Measurements from ENCODE around the gene HDAC4. TPM values are rescaled to one million over a fixed set of nuclear protein-coding genes. Genes with fewer than 3 reads are reported as not detected.

The HDAC4 gene
- total and polyA plus RNA-seq, 2 donors (not counting 1 experiment from before 2014, with no cell fraction given) = 13.5 to 46.0 TPM

GRCh38 chr2:239331560-239331959, 69.3 kb downstream of the HDAC4 start:
- no peaks in the 10 kb centered on the region for H3K9me3 ChIP-seq (ENCODE audit: control extremely low read depth in 1 of 3, control insufficient read depth in 2 of 3, insufficient read depth in 1 of 3, low read length in 2 of 3)
- intact Hi-C loops (cut with micrococcal nuclease) = no loop called here
- H3K4me2 ChIP-seq (replicated peaks; ENCODE audit: low read depth, low read length, poor library complexity, severe bottlenecking) = no peak overlapping the region
- peaks cover 7 to 11% of the 10 kb centered on the region in 2 donors for H3K4me1 ChIP-seq (ENCODE audit: control insufficient read depth in 2 of 2, insufficient read depth in 2 of 2, low read length in 2 of 2)
- Mint-ChIP-seq H3K27me3 (no peaks in the 10 kb centered on the region), H3K4me1 (peaks cover 13% of the 10 kb centered on the region), H3K9me3 (ENCODE audit: insufficient read depth) (no peaks in the 10 kb centered on the region), H3K27ac (no peak overlapping the region), H3K4me3 (no peak overlapping the region)
- no peak overlapping the region for H3K4me3 ChIP-seq (ENCODE audit: control extremely low read depth in 1 of 5, extremely low read depth in 1 of 5, insufficient read depth in 1 of 5, low read depth in 2 of 5, low read length in 4 of 5)
- CTCF ChIA-PET = no interaction called here
- DNase-seq (no peak), ATAC-seq (ENCODE audit: low read depth) (no peak)
- no peaks in the 10 kb centered on the region for H4K20me1 ChIP-seq (ENCODE audit: control insufficient read depth, insufficient read depth, low read length, poor library complexity, severe bottlenecking)
- POLR2A ChIA-PET = no interaction called here
- TF ChIP-seq CTCF (IDR thresholded peaks at IDR 0.05) = no peak
- TF ChIP-seq EZH2 (IDR thresholded peaks at IDR 0.05; ENCODE audit: borderline replicate concordance, insufficient read depth, low read depth, low read length, poor library complexity, severe bottlenecking) = no peak
- H3K79me2 ChIP-seq (ENCODE audit: control insufficient read depth, insufficient read depth, low read length) = peaks cover 35% of the 10 kb centered on the region
- no peak overlapping the region for H3K27ac ChIP-seq (ENCODE audit: low read length in 2 of 2)
- no peaks in the 10 kb centered on the region for H3K36me3 ChIP-seq (replicated peaks in 1 of 2; ENCODE audit: control extremely low read depth in 1 of 2, control insufficient read depth in 1 of 2, extremely low read depth in 1 of 2, insufficient read depth in 2 of 2, low read length in 1 of 2)
- no peak overlapping the region for H2AFZ ChIP-seq (ENCODE audit: insufficient read depth, low read depth, low read length, poor library complexity, severe bottlenecking)
- WGBS (ENCODE audit: insufficient coverage) = 97% methylated on average over 19 of the region's 24 CpGs
- no peaks in the 10 kb centered on the region for H3K27me3 ChIP-seq (replicated peaks in 1 of 4; ENCODE audit: control extremely low read depth in 1 of 4, control insufficient read depth in 3 of 4, insufficient read depth in 4 of 4, low read length in 3 of 4)
- no peak overlapping the region for H3K9ac ChIP-seq (ENCODE audit: low read length)

- ATAC-seq (ENCODE audit: low read depth) = no peak
- Histone ChIP-seq H2AFZ (ENCODE audit: insufficient read depth, low read depth, low read length, poor library complexity, severe bottlenecking) (no peak overlapping the region), H3K27me3 (replicated peaks in 1 of 4; ENCODE audit: control extremely low read depth in 1 of 4, control insufficient read depth in 3 of 4, insufficient read depth in 4 of 4, low read length in 3 of 4) (no peaks in the 10 kb centered on the region), H3K9ac (ENCODE audit: low read length) (no peak overlapping the region), H3K4me3 (ENCODE audit: control extremely low read depth in 1 of 5, extremely low read depth in 1 of 5, insufficient read depth in 1 of 5, low read depth in 2 of 5, low read length in 4 of 5) (no peak overlapping the region), H3K4me2 (replicated peaks; ENCODE audit: low read depth, low read length, poor library complexity, severe bottlenecking) (no peak overlapping the region), H3K4me1 (ENCODE audit: control insufficient read depth in 2 of 2, insufficient read depth in 2 of 2, low read length in 2 of 2) (peaks cover 7 to 12% of the 10 kb centered on the region in 2 donors), H3K9me3 (ENCODE audit: control extremely low read depth in 1 of 3, control insufficient read depth in 2 of 3, insufficient read depth in 1 of 3, low read length in 2 of 3) (no peaks in the 10 kb centered on the region), H3K27ac (ENCODE audit: low read length in 2 of 2) (no peak overlapping the region), H3K36me3 (replicated peaks in 1 of 2; ENCODE audit: control extremely low read depth in 1 of 2, control insufficient read depth in 1 of 2, extremely low read depth in 1 of 2, insufficient read depth in 2 of 2, low read length in 1 of 2) (no peaks in the 10 kb centered on the region), H4K20me1 (ENCODE audit: control insufficient read depth, insufficient read depth, low read length, poor library complexity, severe bottlenecking) (no peaks in the 10 kb centered on the region), H3K79me2 (ENCODE audit: control insufficient read depth, insufficient read depth, low read length) (peaks cover 35% of the 10 kb centered on the region)
- 93% methylated on average over 13 of the region's 14 CpGs for WGBS (ENCODE audit: insufficient coverage)
- no peaks in the 10 kb centered on the region for H3K9me3 Mint-ChIP-seq (ENCODE audit: insufficient read depth)
- DNase-seq = no peak
- H3K27me3 Mint-ChIP-seq = no peaks in the 10 kb centered on the region
- ChIA-PET POLR2A (no interaction called here), CTCF (no interaction called here)
- intact Hi-C loops (cut with micrococcal nuclease) = no loop called here
- TF ChIP-seq EZH2 (IDR thresholded peaks at IDR 0.05; ENCODE audit: borderline replicate concordance, insufficient read depth, low read depth, low read length, poor library complexity, severe bottlenecking) (no peak), CTCF (IDR thresholded peaks at IDR 0.05) (no peak)
- no peak overlapping the region for H3K27ac Mint-ChIP-seq
- H3K4me1 Mint-ChIP-seq = peaks cover 16% of the 10 kb centered on the region
- no peak overlapping the region for H3K4me3 Mint-ChIP-seq
Observed at GRCh38 chr2:239330836-239331235, 70.0 kb downstream of the HDAC4 start.
